DMS 273 (cell line): Measurements from ENCODE around the gene NHERF1.

Source experiments
- DNase-seq: peaks from one replicate; lab custom pipeline; 2025; ENCODE audit not compliant: unreplicated experiment; lab: John Stamatoyannopoulos, UW

NHERF1 gene

DNA sequence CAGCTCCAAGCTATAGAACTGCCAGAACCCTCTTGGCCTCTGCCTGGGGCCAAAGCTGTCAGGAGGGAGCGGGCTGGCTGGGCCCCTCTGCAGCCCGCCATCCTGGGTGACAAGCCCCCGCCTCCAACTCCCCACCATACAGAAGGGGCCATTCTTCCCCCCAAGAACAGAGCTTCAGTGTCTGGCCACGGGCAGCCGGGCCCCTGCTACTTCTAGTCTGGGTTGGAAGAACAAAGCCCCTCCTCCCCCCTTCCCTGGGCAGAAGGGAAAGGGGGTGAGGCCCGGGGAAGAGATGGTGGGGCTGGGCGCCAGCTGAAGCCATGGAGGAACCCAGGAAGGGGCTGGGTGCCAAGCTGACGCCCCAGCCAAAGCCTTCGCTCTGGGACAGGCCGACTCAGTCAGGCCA is 18.7 kb downstream of the NHERF1 start:
- no peak for DNase-seq

GRCh38 chr17:74768069-74768762 is 19.8 kb downstream of the NHERF1 start:
- DNase-seq: peak; percentile 48

- no peak for DNase-seq
Observed at GRCh38 chr17:74768763-74769114, 20.3 kb downstream of the NHERF1 start.

GRCh38 chr17:74769266-74769855 is 20.9 kb downstream of the NHERF1 start:
- no peak for DNase-seq

- no peak for DNase-seq
Observed at GRCh38 chr17:74769856-74770497, 21.5 kb downstream of the NHERF1 start.

DNA sequence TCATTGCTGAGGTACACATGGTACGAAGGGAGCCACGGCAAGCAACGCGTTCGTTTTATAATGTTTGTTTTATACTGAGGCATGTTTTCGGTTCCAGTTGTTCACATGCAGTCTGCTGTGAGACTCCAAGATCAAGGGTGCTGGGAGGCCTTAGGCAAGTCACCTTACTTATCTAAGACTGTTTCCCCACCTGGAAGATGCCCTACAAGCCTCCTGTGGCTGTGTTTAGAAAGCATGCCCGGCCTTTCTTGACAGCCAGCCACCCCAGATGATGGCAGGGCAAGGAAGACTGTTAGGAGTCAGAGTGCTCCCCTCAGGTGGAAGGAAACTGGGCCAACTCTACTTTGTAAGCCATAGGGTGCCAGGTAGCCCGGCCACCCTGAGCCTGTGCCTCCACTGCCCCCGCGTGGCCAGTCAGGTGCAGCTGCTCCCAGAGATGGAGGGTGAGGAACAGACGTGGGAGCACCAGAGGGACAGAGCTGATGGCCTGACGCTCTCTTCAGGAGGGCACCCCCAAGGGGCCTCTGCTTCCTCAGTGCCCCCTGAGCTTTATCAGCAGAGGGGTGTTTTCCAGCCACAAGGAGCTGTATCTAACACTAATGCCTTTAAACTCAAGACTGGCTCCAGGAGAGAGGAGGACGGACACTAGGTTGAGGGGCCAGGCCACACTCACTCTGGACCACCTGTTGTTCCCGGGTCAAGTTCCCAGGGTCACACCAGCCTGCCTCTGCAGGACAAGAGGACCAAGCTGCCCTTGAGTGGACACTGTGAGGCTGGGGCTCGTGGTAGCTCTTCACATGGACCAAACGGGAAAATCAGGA is 22.3 kb downstream of the NHERF1 start:
- peak; percentile 85 for DNase-seq

DNA sequence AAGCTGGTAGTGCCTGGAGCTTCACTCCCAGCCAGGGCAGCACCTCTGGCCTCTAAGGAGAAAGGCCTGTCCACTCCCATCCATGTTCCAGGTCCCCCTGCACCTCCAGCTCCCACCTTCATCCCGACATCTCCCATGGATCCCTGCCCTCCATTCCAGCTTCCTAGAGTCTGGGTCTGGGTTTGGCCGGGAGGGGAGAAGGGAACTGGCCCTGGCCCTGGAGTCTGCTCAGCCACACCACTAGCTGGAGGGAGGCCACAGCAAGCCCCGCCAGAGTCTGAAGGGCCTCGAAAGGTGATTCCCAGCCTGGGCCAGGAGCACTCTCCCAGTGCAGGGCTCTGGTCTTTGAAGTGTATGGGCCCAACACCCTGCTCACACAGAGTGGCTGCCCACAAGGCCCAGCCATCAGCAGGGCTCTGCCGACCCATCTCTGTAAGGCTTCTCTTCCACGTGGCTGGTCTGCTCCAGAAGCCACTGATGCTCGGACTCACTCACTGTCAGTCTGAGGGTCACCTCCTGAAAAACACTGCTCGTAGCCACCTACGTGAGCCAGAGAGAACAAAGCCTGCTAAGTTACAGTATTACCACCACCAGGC is 23.0 kb downstream of the NHERF1 start:
- DNase-seq: no peak

DNA sequence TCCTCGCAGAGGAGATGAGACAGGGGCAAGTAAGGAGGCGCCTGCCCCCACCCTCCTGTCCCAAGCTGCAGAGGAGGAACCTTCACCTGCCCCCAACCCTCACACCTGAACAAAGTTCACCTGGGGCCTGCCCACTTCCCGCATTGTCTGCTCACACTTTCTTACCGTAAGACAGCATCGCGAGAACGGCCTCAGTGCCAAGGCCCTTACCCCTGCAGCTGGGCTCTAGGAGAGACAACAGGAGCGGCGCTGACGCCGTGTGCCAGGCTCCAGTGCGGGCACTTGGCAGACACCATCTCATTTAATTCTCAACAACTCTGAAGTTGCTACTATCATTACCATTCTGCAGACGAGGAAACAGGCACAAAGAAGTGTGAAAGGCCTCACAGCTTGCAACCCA is 23.6 kb downstream of the NHERF1 start:
- no peak for DNase-seq

DNA sequence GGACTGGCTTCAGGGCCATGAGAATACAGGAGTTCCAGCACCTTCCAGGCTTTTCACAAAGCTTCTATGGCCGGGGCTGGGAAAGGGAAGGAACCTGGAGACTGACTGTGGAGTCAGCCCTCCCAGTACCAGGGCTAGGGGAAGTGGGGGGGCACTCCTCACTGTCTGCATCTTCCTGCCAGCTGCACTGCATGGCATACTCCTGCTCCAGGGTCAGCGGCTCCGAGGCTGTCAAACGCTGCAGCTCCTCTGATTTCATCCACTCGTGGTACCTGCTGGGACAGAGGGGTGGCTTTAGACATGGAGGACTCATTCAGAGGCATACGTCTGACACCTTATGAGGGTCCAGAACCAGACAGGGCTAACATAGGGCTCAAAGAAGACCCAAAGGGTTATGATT is 25.0 kb downstream of the NHERF1 start:
- DNase-seq: no peak

DNA sequence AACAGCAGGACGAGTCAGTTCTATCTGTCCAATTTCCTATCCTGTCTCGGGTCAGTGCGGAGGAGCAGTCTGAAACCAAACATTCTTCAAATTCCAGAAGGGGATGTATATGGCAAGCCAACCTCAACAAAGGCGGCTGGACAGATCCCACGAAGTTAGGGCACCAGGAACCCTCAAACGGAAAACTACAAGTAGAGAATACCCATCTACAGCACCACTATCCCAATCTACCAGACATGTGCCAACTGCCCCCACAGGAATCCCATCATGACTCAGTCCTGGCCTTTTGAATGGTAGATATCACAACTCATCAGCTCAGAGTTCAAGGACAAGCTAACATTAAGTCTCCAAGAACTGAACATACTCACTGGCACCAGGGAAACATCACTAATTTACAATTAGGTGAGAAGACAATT is 25.5 kb downstream of the NHERF1 start:
- DNase-seq: no peak

DNA sequence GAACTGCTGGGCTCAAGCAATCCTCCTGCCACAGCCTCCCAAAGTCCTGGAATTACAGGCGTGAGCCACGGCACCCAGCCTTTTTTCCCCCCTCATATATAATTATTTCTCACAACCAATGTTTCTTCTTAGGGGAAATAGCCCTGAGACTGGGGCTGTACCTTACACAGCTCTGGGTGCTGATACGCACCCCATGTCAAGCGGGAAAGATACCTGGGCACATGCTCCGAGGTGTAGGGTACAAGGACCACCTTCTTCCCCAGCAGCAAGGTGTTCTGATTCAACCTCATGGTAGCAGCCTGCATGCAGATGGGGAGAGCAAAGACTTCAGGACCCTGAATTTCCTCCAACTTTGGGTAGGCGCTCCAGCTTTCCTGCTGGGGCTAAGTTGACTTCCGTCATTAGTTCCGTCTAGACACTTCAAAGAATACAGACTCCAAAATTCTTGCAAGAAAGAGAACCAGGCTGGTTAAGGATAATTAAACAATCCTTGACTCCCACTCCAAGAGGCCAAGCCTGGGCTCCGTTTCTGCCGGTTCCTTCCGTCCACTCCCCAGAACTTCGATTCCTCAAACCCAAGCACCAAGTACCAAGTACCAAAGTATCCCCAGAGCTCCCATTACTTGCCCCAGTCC is 27.1 kb downstream of the NHERF1 start:
- no peak for DNase-seq

DNA sequence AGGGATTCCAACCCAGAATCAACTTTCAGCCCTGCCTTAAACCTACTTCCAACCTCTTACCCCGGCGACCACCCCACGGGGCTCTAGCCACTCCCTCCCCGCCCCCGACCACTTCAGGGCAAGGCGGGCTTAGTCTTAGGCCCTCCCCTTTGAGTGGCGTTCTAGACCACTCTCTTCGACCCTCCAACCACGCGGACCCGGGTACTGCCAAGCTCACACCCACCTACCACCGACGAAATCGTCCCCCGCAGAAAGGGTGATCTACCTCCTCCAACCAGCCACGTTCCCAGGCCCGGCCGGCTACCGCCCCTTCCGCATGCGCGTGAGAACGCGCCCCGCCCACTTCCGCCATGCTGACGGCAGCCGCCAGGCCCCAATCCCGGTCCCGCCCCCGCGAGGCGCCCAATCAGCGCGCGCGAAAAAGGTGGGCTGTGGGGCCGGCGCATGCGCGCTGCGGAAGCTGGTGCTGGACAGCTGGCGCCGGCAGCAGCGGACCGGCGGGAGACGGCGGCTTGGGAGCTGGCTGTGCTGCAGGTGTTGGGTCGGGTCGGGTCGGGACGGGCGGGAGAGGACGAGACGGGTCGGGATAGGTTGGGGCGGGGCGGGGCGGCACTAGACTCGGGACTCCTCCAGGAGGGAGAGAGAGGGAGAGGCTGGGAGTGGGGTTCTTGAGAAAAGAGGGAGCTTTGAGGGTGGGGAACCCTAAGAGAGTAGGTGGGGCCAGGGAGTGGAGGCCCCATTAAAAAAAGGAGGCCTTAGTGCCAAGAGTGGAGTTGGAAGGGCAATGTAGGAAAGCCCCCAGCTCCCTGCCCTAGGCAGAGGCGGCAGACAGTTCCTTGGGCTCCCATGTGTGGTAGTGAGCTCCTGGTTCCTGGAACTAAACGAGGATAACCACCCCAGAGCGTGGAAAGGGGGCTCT is 27.9 kb downstream of the NHERF1 start, which contains the start of gene NAT9:
Gene NAT9, minus strand, starts transcription at position 302 of the 919 bp plus-strand sequence. CDS start 647 bp downstream, outside the sequence.
- DNase-seq: peak; percentile 99

DNA sequence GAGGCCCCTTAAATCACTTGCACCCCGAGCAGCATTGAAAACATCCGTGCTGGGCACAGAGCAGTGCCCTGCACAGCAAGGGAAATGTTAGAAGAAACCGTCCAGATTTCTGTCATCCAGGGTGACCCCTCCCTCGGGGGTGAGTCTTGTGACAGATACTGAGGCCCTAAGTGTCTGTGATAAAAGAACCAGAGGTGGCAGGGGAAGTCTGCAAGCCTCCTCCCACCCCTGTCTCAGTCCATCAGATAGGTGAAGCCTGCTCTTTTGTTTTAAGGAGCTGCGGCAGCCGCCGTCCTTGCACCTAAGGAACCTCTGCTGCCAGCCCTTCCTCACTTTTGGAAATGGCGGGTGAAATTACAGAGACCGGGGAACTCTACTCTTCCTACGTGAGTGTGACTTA is 28.6 kb downstream of the NHERF1 start:
- DNase-seq: no peak

GRCh38 chr17:74777901-74778515 is 29.6 kb downstream of the NHERF1 start:
- no peak for DNase-seq

DNA sequence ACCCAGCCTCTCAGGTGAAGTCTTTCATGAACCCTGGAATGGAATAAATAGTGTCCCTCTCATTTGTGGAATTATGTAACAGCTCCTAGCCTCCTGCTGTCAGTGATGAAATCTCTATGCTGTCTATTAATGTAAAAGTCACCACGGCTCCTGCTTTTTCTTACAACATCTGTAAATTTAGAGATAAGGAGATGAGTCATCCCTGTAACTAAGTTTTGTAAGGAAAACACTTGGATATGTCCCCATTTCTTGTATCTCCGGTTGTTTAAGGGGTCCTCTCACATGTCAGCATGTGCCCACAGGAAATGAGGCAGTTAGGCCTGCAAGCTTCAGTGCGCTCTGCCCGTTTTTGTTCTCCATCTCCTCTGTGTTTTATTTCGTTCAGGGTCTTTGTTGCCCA is 30.5 kb downstream of the NHERF1 start:
- DNase-seq: no peak

DNA sequence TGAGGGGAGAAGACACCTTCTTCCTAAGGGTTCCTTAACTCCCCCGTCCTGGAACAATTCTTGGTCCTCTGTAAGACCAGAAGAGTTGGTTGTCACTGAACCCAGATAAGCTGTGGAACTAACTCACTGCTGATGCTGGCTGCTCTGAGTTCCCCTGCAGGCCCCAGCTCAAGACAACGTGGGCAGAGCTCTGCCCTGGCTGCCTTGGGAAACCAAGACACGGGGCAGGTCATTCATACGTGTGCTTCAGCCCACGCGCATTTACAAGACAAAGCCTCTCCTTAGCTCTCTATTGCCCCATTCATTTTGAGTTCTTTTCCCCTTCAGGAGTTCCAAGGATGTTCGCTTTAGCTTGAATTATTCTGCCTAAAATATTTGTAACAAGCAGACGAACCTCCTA is 31.1 kb downstream of the NHERF1 start:
- no peak for DNase-seq

- DNase-seq: no peak
Observed at GRCh38 chr17:74779948-74780400, 31.5 kb downstream of the NHERF1 start.

- DNase-seq: peak; percentile 83
Observed at GRCh38 chr17:74780443-74781238, 32.2 kb downstream of the NHERF1 start.
